Neural progenitor cell (in vitro differentiated cells): ENCODE results near the gene TBCD.

Source experiments
- CTCF ChIP-seq: fragments of 200-600 bp; sonication (generic); IDR thresholded peaks from 2 replicates; pipeline ENCODE4 v1.5.1; 2017; ENCODE audit warnings: antibody characterized with exemption, mild to moderate bottlenecking
- EZH2 ChIP-seq: fragments of 200-600 bp; sonication (generic); IDR thresholded peaks from 2 replicates; pipeline ENCODE4 v1.6.1; 2017; ENCODE audit warnings: antibody characterized with exemption, mild to moderate bottlenecking, moderate library complexity
- EZH2phosphoT487 ChIP-seq: fragments of 200-600 bp; sonication (generic); IDR thresholded peaks from 2 replicates; pipeline ENCODE4 v1.6.1; 2017; ENCODE audit warnings: antibody characterized with exemption

GRCh38 chr17:82800885-82801284 lies 49.0 kb downstream of the TBCD start:
- TF ChIP-seq CTCF (no peak), EZH2 (no peak), EZH2phosphoT487 (no peak)
